ENCODE results near the gene SIGLEC9. TPM values are rescaled to one million over a fixed set of nuclear protein-coding genes. Genes with fewer than 3 reads are reported as not detected.

Gene SIGLEC9
- polyA plus RNA-seq (2012; ENCODE audit: insufficient read depth, insufficient read length) = not detected

DNA sequence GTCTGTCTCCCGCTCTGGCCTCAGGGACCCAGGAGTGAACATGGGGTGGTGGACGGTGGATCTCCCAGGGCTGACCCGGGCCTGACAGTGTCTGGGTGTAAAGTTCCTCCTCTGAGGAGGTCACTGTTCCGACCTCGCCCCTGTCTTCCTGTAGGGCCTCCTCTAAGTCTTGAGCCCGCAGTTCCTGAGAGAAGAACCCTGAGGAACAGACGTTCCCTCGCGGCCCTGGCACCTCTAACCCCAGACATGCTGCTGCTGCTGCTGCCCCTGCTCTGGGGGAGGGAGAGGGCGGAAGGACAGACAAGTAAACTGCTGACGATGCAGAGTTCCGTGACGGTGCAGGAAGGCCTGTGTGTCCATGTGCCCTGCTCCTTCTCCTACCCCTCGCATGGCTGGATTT is at the start of gene SIGLEC9:
Gene SIGLEC9 (plus strand): TSS at position 178 of the 400 bp plus-strand sequence. CDS start 69 bp downstream, at position 247.
- no peak for DNase-seq (ENCODE audit: low read depth, low spot score)
- no peak within 1 kb of the TSS for H3K4me3 ChIP-seq (ENCODE audit: low read length)

DNA sequence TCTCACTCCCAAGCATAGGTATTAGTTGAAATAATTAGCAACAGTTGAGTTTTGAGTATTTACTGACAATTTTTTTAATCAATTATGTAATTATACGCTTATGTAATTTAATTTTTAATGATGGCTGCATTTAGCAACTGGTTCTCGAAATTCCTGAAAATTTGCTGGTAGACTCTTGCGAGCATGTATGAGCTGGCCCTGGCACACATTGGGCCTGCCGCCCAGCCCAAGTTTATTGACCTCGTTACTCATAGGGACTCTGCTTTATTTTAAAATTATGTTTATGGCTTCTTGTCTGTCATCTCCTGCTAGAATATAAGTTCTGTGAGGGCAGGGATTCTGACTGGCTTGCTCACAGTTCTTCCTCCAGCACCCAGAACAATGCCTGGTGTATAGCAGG is 48.7 kb upstream of the SIGLEC9 start:
- no peak for DNase-seq (ENCODE audit: low read depth, low spot score)
- no peak overlapping the region for H3K4me3 ChIP-seq (ENCODE audit: low read length)

DNA sequence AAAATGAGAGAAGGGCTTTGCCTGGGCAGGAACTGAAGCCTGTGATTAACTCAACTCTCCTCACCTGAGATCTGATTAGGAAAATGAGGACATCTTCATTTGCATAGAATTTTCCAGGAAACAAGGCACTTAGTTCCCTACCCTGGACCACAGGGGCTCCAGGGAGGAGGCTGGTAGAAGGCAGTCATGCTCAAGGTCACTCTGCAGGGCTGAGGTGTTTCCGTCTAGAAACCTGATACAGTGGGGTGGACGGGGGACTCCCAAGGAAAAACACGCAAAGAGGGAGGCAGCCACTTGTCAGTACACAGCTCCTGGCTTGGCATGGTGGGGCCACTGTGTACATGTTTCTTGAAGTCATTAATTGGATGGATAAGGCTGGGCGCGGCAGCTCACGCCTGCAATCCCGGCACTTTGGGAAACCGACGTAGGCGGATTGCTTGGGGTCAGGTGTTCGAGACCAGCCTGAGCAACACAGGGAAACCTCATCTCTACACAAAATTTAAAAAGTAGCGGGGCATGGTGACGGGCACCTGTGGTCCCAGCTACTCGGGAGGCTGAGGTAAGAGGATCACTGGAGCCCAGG is 48.0 kb upstream of the SIGLEC9 start:
- DNase-seq (ENCODE audit: low read depth, low spot score) = no peak

DNA sequence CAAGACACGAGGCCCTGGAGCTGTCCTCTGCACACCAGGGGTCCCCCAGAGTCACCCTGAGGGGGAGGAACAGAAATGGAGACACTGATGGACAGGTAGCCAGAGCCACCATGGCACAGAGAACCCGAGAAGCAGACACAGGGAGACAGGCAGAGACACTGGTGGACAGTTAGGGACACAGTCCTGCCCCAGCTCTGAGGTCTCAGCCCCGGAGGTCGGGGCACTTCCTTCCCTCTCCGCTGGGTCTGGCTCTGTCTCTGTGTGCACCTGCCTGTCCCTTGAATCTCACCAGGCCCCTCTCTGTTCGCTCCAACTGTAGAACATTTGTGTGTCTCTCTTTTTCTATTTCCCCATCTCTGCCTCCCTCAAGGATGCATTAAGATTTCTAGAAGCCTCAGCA is 46.6 kb upstream of the SIGLEC9 start:
- DNase-seq (ENCODE audit: low read depth, low spot score) = no peak
- H3K4me3 ChIP-seq (ENCODE audit: low read length) = no peak overlapping the region

More for the DNA sequence above, 48.0 kb upstream of the SIGLEC9 start:
- H3K4me3 ChIP-seq (ENCODE audit: low read length) = no peak overlapping the region

DNA sequence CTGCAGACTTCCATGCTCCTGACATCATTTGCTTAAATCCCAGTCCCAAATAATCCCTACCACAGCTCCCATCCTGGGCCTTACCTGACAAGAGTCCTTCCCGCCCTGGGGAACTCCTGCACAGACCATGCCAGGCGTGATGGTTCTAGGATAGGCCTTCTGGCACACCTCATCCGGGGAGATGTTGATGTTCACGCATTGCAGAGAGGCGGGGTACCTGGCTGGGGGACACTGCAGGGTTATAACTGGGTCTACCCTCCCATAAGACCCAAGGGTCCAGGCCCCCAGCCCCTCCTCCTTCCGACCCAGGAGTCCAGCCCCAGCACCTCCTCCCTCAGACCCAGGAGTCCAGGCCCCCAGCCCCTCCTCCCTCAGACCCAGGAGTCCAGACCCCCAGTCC is 46.0 kb upstream of the SIGLEC9 start:
- DNase-seq (ENCODE audit: low read depth, low spot score) = no peak

GRCh38 chr19:51079481-51080110 is 45.1 kb upstream of the SIGLEC9 start:
- DNase-seq (ENCODE audit: low read depth, low spot score) = no peak
- no peak overlapping the region for H3K4me3 ChIP-seq (ENCODE audit: low read length)

More for the DNA sequence above, 46.0 kb upstream of the SIGLEC9 start:
- no peak overlapping the region for H3K4me3 ChIP-seq (ENCODE audit: low read length)

DNA sequence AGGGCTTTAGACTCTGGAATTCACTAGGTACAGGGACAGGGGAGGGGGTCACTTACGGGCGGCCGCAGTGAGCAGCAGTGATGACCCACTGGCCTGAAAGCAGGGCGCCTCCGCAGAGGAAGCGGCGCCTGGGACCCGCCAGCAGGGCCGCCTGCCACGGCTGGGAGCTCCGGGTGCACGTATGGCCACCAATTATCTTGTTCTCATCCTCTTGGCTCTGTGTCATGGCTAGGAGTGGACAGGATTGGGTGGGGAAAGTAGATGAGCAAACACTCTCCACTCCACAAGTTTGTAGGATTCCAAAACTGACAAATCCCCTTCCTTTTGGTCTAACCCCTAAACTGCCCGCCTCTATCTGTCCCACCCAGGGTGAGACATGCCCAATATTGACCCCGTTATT is 43.2 kb upstream of the SIGLEC9 start:
- DNase-seq (ENCODE audit: low read depth, low spot score) = no peak
- H3K4me3 ChIP-seq (ENCODE audit: low read length) = no peak overlapping the region

- no peak within 1 kb of the TSS for H3K4me3 ChIP-seq (ENCODE audit: low read length)
- no peak for DNase-seq (ENCODE audit: low read depth, low spot score)
Measured at GRCh38 chr19:51082611-51083010, 42.1 kb upstream of the SIGLEC9 start, which contains the start of gene KLK14. TSS of gene KLK14 (minus strand) at chr19:51082887. CDS start at chr19:51082614, 273 bp downstream.

DNA sequence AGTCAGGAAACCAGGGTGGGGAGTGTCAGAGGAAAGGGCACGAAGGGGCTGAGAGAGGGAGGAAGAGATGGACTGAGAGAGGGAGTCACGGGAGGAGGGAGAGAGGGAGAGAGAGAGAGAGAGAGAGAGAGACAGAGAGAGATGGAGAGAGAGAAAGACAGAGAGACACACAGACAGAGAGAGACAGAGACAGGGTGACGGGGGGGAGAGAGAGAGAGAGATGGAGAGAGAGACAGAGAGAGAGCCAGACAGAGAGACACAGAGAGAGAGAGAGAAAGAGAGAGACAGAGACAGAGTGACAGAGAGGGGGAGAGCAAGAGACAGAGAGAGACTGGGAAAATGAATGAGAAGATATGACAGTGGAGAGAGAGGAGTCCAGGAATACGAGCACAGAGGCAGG is 41.5 kb upstream of the SIGLEC9 start:
- no peak overlapping the region for H3K4me3 ChIP-seq (ENCODE audit: low read length)
- DNase-seq (ENCODE audit: low read depth, low spot score) = no peak

DNA sequence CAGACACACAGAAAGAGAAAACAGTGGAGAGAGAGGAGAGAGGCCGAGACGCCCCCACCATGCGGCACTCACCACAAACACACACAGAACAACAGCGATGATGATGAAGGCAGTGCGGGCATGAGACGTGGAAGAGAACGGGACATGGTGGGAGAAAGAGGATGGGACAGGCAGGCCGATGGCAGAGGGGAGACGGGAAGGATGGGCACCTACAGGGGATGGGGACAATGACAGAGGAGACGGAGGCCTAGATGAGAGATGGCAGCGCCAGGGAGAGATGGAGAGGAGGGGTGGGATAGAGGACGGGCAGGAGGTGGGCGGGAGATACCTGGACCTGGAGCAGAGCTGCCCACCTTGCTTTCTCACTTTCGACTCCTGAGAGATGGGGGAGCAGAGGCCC is 40.9 kb upstream of the SIGLEC9 start:
- no peak for DNase-seq (ENCODE audit: low read depth, low spot score)
- no peak overlapping the region for H3K4me3 ChIP-seq (ENCODE audit: low read length)

GRCh38 chr19:51084505-51084904 is 40.2 kb upstream of the SIGLEC9 start:
- no peak overlapping the region for H3K4me3 ChIP-seq (ENCODE audit: low read length)
- no peak for DNase-seq (ENCODE audit: low read depth, low spot score)

GRCh38 chr19:51086153-51086850 is 38.4 kb upstream of the SIGLEC9 start:
- H3K4me3 ChIP-seq (ENCODE audit: low read length) = no peak overlapping the region
- DNase-seq (ENCODE audit: low read depth, low spot score) = no peak

GRCh38 chr19:51089786-51090185 is 34.9 kb upstream of the SIGLEC9 start:
- no peak for DNase-seq (ENCODE audit: low read depth, low spot score)
- no peak overlapping the region for H3K4me3 ChIP-seq (ENCODE audit: low read length)

GRCh38 chr19:51090471-51090870 is 34.2 kb upstream of the SIGLEC9 start:
- H3K4me3 ChIP-seq (ENCODE audit: low read length) = no peak overlapping the region
- no peak for DNase-seq (ENCODE audit: low read depth, low spot score)

- DNase-seq (ENCODE audit: low read depth, low spot score) = no peak
- H3K4me3 ChIP-seq (ENCODE audit: low read length) = no peak overlapping the region
Measured at GRCh38 chr19:51091126-51091525, 33.6 kb upstream of the SIGLEC9 start.

GRCh38 chr19:51091895-51092873 is 32.5 kb upstream of the SIGLEC9 start:
- no peak overlapping the region for H3K4me3 ChIP-seq (ENCODE audit: low read length)
- DNase-seq (ENCODE audit: low read depth, low spot score) = no peak

GRCh38 chr19:51093101-51093500 is 31.6 kb upstream of the SIGLEC9 start:
- no peak overlapping the region for H3K4me3 ChIP-seq (ENCODE audit: low read length)
- no peak for DNase-seq (ENCODE audit: low read depth, low spot score)

DNA sequence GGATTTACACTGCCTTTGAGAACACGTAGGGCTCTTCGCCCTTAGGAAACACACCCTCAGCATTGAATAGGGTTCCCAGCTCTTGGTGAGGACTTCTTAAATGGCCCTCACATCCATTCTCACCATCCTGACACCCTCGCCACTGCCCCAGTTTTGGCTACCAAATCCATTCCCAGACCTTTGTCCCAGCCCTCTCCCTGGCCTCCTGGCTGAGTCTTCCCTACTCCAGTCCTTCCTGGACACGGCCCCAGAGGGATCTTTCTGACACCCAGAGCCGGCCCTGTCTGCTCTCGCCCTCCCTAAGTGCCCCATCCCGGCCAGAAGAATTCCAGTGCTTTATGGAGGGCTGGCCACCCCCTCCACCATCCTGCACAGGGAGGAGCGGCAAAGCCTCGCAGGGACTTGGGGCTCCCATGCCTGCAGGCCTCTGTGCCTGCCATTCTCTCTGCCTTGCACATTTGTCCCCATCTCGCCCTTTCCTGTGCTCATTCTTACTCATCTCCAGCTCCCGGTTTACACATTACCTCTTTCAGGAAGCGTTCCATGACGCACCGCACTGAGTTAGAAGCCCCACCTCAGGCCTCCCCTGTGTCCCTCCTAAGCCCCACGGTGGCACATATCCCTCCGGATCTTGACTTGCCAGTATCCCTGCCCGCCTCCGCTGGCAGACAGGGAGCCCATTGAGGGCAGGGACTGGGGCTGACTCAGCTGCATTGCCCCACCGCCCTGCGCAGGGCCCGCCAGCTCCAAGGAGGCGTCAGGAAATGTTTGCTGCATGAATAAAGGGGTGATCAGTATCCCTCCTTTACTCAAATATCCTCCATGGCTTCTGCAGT is 31.0 kb upstream of the SIGLEC9 start:
- DNase-seq (ENCODE audit: low read depth, low spot score) = no peak
- no peak overlapping the region for H3K4me3 ChIP-seq (ENCODE audit: low read length)
